Suprapubic skin (tissue), 3 donors: ENCODE data around the gene MAPK13.

Experiments
- POLR2A ChIP-seq, 2 donors: fragments of 450-650 bp; IDR thresholded peaks; one replicate each; pipeline ENCODE4 v1.6.1; 2017; ENCODE audit warnings: antibody characterized with exemption in 2 of 2, mild to moderate bottlenecking in 2 of 2, moderate library complexity in 2 of 2
- TF ChIP-seq, protein P1 (sequence below), 2 donors: fragments of 200-600 bp in 1 of 2; fragments of 450-650 bp in 1 of 2; sonication (generic) in 1 of 2; IDR thresholded peaks; one replicate each; pipeline ENCODE4 v1.5.1; 2016 to 2019; ENCODE audit warnings: antibody characterized with exemption in 2 of 2, mild to moderate bottlenecking in 1 of 2, moderate library complexity in 1 of 2

- TF ChIP-seq, protein P1, sequence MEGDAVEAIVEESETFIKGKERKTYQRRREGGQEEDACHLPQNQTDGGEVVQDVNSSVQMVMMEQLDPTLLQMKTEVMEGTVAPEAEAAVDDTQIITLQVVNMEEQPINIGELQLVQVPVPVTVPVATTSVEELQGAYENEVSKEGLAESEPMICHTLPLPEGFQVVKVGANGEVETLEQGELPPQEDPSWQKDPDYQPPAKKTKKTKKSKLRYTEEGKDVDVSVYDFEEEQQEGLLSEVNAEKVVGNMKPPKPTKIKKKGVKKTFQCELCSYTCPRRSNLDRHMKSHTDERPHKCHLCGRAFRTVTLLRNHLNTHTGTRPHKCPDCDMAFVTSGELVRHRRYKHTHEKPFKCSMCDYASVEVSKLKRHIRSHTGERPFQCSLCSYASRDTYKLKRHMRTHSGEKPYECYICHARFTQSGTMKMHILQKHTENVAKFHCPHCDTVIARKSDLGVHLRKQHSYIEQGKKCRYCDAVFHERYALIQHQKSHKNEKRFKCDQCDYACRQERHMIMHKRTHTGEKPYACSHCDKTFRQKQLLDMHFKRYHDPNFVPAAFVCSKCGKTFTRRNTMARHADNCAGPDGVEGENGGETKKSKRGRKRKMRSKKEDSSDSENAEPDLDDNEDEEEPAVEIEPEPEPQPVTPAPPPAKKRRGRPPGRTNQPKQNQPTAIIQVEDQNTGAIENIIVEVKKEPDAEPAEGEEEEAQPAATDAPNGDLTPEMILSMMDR (IDR thresholded peaks at IDR 0.05), result no peak
- no peak for TF ChIP-seq POLR2A (IDR thresholded peaks at IDR 0.05)
Observed at GRCh38 chr6:36142971-36143838, 12.9 kb downstream of the MAPK13 start.
